Panc1 (cell line): ENCODE measurements around the gene CAPN10. TPM values are rescaled to one million over a fixed set of nuclear protein-coding genes. Genes with fewer than 3 reads are reported as not detected.

Experiments
- ATAC-seq: fragments of 200-7000 bp; cut with Tn5 transposase; 2 replicates; pipeline ENCODE4 v1.9.1; 2020; ENCODE audit warnings: mild to moderate bottlenecking, moderate library complexity
- BruUV-seq: library from RNA; stranded (reverse); fragments of 400-500 nt; replicated peaks from 2 replicates; lab custom pipeline; 2021; lab: Mats Ljungman, UMichigan
- CTCF ChIA-PET: fragments of 300-600 bp; sonication (Branson Sonifier 250); formaldehyde crosslinking; loops from one replicate; lab custom pipeline; 2022; ENCODE audit warnings: antibody characterized with exemption; lab: Charles Lee
- POLR2A ChIA-PET: fragments of 300-600 bp; sonication (Branson Sonifier 250); formaldehyde crosslinking; loops from one replicate; lab custom pipeline; 2022; ENCODE audit warnings: antibody characterized with exemption; lab: Charles Lee
- DNase-seq: peaks from one replicate; pipeline ENCODE4 v3.0.0-alpha.2; 2010; ENCODE audit warnings: low read depth, low spot score
- H3K27ac ChIP-seq: 2 replicates; pipeline ENCODE4 v1.5.1; 2011; ENCODE audit warnings: mild to moderate bottlenecking, low read length, inconsistent platforms
- H3K27me3 ChIP-seq: fragments of 200-500 bp; sonication (Bioruptor generic); 2 replicates; pipeline ENCODE4 v1.6.0; 2014; ENCODE audit warnings: low read length, inconsistent platforms; ENCODE audit not compliant: control insufficient read depth, insufficient read depth
- H3K36me3 ChIP-seq: fragments of 200-500 bp; sonication (Bioruptor generic); 2 replicates; pipeline ENCODE4 v1.5.1; 2014; ENCODE audit warnings: inconsistent platforms, mild to moderate bottlenecking, low read length, moderate library complexity; ENCODE audit not compliant: control insufficient read depth, insufficient read depth
- H3K4me1 ChIP-seq: 2 replicates; pipeline ENCODE4 v1.5.1; 2011; ENCODE audit warnings: inconsistent platforms, mild to moderate bottlenecking, low read length, moderate library complexity; ENCODE audit not compliant: control insufficient read depth, insufficient read depth
- H3K4me3 ChIP-seq, 2 experiments: 2 replicates each; pipeline ENCODE4 v1.5.1; 2011 to 2012; ENCODE audit warnings: low read depth in 2 of 2, low read length in 2 of 2, mild to moderate bottlenecking in 2 of 2, inconsistent platforms in 1 of 2, moderate library complexity in 1 of 2
- H3K9me3 ChIP-seq: fragments of 200-500 bp; sonication (Bioruptor generic); 2 replicates; pipeline ENCODE4 v1.5.1; 2014; ENCODE audit warnings: low read depth, mild to moderate bottlenecking, inconsistent platforms, low read length, moderate library complexity; ENCODE audit not compliant: control insufficient read depth, insufficient read depth
- POLR2AphosphoS5 ChIP-seq: IDR thresholded peaks from 2 replicates; pipeline ENCODE4 v1.6.1; 2012; ENCODE audit warnings: mild to moderate bottlenecking, low read depth, low read length, moderate library complexity
- SIN3A ChIP-seq: IDR thresholded peaks from 2 replicates; pipeline ENCODE4 v1.6.1; 2012; ENCODE audit warnings: low read depth, mild to moderate bottlenecking, low read length, moderate library complexity, borderline replicate concordance; ENCODE audit not compliant: insufficient read depth
- TCF7L2 ChIP-seq: IDR thresholded peaks from 2 replicates; pipeline ENCODE4 v1.6.1; 2011; ENCODE audit warnings: mild to moderate bottlenecking, low read depth, low read length, inconsistent platforms
- in situ Hi-C: cut with HindIII; loops from 2 replicates; pipeline ENCODE4 v1.10.0; 2016; ENCODE audit warnings: low sequenced_read_pairs, low pct_unique_long_range_greater_than_20kb
- intact Hi-C: fragments of 100-400 bp; cut with micrococcal nuclease; formaldehyde crosslinking; loops from one replicate; pipeline ENCODE4 v1.10.0; 2022; ENCODE audit not compliant: unreplicated experiment
- total RNA-seq: library from RNA; stranded (reverse); gene quantifications from one replicate; pipeline ENCODE4 v1.2.1, GENCODE V29; 2021; ENCODE audit not compliant: unreplicated experiment
- TF ChIP-seq, protein P1 (sequence below), 2 experiments: IDR thresholded peaks; 2 replicates each; pipeline ENCODE4 v1.6.1; 2011 to 2012; ENCODE audit warnings: low read depth in 2 of 2, control low read depth in 1 of 2, low read length in 1 of 2, mild to moderate bottlenecking in 1 of 2, moderate library complexity in 1 of 2; ENCODE audit not compliant: insufficient read depth in 1 of 2
- TF ChIP-seq, protein P2 (sequence below): fragments of 450-650 bp; IDR thresholded peaks from 2 replicates; pipeline ENCODE4 v1.5.1; 2017; ENCODE audit warnings: mild to moderate bottlenecking

Gene CAPN10
- total RNA-seq, 1 experiment from 2014 or later: 38.6 TPM

DNA sequence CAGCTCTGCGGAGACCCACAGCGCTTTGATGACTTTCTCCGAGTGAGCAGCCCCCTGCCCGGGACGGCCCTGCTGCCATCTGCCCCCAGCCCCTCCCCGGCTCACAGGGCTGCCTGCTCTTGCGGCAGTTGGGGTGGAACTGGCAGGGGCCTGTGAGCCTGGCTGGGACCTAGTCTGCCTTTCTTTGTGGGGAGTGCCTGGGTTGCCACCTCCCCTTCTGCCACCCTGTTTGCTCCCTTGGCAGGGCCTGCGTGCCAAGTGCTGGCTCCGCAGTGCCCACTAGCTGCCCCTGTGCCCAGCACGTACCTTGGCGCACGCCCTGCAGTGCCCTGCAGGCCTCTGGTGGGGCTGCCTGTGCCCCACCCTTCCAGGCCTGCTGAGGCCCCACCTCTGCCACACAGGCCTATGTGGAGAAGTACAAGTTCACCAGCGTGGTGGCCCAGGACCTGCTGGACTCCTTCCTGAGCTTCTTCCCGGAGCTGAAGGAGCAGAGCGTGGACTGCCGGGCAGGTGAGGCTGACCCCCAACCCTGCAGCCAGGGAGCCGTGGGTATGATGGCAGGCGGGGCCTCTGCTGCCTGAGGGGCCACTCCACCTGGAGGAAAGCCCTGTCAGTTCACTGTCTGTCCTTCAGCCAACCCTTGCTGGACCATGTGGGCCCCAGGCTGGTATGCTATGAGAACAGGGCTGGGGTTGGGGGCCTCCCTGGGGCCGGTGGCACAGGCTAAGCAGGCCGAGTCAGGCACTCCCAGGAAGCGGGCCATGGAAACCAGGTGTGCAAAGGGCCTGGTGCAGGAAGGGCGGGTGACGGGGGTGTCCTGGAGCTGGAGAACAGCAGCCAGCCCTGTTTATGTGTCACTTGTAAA, 11.2 kb upstream of the CAPN10 start:
- ATAC-seq (no peak), DNase-seq (no peak)
- Histone ChIP-seq H3K27me3 (no peaks in the 10 kb centered on the region), H3K27ac (no peak overlapping the region), H3K4me3 (no peak overlapping the region), H3K36me3 (no peaks in the 10 kb centered on the region), H3K4me1 (peaks cover 4% of the 10 kb centered on the region), H3K9me3 (no peaks in the 10 kb centered on the region)
- in situ Hi-C loops: no loop called here
- TF ChIP-seq, protein P1, sequence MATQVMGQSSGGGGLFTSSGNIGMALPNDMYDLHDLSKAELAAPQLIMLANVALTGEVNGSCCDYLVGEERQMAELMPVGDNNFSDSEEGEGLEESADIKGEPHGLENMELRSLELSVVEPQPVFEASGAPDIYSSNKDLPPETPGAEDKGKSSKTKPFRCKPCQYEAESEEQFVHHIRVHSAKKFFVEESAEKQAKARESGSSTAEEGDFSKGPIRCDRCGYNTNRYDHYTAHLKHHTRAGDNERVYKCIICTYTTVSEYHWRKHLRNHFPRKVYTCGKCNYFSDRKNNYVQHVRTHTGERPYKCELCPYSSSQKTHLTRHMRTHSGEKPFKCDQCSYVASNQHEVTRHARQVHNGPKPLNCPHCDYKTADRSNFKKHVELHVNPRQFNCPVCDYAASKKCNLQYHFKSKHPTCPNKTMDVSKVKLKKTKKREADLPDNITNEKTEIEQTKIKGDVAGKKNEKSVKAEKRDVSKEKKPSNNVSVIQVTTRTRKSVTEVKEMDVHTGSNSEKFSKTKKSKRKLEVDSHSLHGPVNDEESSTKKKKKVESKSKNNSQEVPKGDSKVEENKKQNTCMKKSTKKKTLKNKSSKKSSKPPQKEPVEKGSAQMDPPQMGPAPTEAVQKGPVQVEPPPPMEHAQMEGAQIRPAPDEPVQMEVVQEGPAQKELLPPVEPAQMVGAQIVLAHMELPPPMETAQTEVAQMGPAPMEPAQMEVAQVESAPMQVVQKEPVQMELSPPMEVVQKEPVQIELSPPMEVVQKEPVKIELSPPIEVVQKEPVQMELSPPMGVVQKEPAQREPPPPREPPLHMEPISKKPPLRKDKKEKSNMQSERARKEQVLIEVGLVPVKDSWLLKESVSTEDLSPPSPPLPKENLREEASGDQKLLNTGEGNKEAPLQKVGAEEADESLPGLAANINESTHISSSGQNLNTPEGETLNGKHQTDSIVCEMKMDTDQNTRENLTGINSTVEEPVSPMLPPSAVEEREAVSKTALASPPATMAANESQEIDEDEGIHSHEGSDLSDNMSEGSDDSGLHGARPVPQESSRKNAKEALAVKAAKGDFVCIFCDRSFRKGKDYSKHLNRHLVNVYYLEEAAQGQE (IDR thresholded peaks at IDR 0.05; ENCODE audit: insufficient read depth in 1 of 2, low read depth in 2 of 2, low read length in 1 of 2): no peak
- TF ChIP-seq SIN3A: no peak
- TF ChIP-seq POLR2AphosphoS5: no peak
- TF ChIP-seq, protein P2, sequence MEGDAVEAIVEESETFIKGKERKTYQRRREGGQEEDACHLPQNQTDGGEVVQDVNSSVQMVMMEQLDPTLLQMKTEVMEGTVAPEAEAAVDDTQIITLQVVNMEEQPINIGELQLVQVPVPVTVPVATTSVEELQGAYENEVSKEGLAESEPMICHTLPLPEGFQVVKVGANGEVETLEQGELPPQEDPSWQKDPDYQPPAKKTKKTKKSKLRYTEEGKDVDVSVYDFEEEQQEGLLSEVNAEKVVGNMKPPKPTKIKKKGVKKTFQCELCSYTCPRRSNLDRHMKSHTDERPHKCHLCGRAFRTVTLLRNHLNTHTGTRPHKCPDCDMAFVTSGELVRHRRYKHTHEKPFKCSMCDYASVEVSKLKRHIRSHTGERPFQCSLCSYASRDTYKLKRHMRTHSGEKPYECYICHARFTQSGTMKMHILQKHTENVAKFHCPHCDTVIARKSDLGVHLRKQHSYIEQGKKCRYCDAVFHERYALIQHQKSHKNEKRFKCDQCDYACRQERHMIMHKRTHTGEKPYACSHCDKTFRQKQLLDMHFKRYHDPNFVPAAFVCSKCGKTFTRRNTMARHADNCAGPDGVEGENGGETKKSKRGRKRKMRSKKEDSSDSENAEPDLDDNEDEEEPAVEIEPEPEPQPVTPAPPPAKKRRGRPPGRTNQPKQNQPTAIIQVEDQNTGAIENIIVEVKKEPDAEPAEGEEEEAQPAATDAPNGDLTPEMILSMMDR: no peak
- TF ChIP-seq TCF7L2: no peak
- ChIA-PET POLR2A (no interaction called here), CTCF (no interaction called here)
- BruUV-seq: no TSS peak
- intact Hi-C loops: no loop called here

DNA sequence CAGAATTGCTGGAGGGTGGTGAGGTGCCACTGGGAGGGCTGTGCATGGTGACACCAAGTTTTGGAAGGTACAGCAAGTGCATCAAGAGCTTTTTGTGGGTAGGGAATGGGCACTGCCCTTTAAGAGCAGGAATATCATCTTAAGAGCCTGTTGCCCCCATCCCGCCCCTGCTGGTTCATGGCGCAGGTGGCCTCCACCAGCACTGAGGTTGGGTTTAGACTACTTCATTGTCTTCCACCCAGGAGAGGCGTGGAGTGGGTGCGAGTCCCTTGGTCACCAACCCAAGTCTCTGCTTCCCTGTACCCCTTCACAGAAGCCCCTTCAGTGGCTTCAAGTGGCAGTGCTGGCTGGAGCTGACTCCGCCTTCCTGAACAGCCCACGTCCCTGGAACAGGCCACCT, 10.5 kb upstream of the CAPN10 start:
- in situ Hi-C loops: no loop called here

More for the DNA sequence above, 10.5 kb upstream of the CAPN10 start:
- H3K27me3 ChIP-seq: no peaks in the 10 kb centered on the region
- H3K4me3 ChIP-seq: no peak overlapping the region
- H3K27ac ChIP-seq: no peak overlapping the region
- no peak for ATAC-seq
- H3K9me3 ChIP-seq: no peaks in the 10 kb centered on the region
- DNase-seq: no peak
- H3K36me3 ChIP-seq: no peaks in the 10 kb centered on the region
- ChIA-PET POLR2A (no interaction called here), CTCF (no interaction called here)
- no peak for TF ChIP-seq SIN3A
- TF ChIP-seq, protein P2: no peak
- no peak for TF ChIP-seq POLR2AphosphoS5
- no peak for TF ChIP-seq TCF7L2
- TF ChIP-seq, protein P1 (IDR thresholded peaks at IDR 0.05; ENCODE audit: insufficient read depth in 1 of 2, low read depth in 2 of 2, low read length in 1 of 2): no peak
- peaks cover 10% of the 10 kb centered on the region for H3K4me1 ChIP-seq
- no TSS peak for BruUV-seq
- intact Hi-C loops: no loop called here
